ENCODE measurements around the gene TENT4A.
"Not testable (repeated sequence)": the region's sequence is repeated elsewhere in the genome, so short reads cannot be mapped to it uniquely, and the experiment has no call there.

TENT4A gene

DNA sequence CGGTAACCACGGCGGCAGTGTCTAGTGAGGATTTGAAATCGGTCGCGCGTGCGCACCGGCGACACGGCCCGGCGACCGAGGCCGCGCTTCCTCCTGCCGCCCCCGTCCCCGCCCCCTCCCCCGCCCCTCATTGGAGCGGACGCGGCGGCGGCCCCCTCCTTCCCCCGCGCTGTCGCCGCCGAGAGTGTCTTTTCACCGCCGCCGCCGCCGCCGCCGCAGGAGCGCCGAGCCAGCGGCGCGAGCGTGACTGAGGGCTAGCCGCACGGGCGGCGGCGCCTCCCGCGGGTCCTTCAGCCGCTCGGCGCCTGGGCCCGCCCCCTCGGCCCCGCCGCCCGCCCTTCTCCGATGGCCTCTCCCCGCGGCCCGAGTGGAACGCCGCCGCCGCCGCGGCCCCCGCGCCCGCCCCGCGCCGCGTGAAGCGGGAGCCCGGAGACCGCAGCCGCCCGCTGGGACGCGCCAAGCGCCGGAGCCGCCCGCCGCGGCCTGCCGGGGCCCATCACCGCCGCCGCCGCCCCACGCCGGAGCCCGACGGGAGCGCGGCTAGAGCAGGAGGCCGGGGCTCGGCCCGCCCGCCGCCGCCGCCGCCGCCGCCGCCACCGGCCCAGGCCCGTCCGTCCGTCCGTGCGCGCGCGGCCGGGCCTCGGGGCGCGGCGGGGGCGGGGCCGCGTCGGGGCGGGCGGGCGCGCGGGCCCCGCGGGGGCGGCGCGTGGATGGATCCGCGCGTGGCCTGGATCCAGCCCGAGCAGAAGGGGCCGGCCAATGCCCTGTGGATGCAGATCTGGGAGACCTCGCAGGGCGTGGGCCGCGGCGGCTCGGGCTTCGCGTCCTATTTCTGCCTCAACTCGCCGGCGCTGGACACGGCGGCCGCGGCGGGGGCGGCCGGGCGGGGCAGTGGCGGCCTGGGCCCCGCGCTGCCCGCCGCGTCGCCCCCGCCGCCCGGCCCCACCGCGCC, at the start of gene TENT4A:
Gene TENT4A (plus strand): TSS at position 159 of the 952 bp plus-strand sequence. CDS start 552 bp downstream, at position 711.
- no peak for DNase-seq (ENCODE audit: low read depth)

DNA sequence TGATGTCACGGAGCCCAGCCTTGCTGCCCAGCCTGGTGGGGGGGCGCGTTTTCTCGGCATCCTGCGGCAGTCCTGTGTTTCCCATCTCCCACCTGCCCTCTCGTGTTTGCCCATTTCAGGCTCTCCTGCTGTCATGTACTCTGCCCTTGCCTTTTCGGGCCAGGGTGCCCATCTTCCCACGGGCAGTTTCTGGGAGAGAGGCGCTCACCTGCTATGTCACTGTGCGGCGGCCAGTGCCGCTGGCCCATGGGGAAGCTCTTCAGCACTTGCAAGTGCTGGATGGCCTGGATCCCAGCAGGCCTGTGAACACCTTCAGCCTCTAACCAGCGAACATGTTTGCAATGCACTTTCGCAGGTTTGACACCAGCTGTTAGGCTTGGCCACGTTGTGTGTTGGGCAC, 46.5 kb upstream of the TENT4A start:
- DNase-seq (ENCODE audit: low read depth): no peak

DNA sequence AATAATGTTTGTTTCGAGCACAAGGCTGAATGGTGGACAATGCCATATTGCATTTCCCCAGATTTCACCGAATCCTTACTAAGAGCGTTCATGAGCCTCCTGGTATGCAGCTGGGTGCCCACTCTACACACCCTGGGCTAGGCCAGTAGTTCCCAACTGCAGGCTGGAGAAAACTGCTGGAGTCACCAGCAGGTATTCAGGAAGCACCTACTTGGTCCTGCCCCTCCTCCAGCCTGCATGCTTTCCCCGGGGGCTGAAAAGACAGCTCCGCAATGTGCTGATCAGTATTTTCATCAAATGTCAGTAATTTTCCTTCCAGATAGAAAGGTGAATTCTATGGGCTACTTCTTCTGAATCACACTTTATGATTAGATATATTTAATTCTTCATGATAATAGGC, 45.6 kb upstream of the TENT4A start:
- DNase-seq (ENCODE audit: low read depth): no peak

DNA sequence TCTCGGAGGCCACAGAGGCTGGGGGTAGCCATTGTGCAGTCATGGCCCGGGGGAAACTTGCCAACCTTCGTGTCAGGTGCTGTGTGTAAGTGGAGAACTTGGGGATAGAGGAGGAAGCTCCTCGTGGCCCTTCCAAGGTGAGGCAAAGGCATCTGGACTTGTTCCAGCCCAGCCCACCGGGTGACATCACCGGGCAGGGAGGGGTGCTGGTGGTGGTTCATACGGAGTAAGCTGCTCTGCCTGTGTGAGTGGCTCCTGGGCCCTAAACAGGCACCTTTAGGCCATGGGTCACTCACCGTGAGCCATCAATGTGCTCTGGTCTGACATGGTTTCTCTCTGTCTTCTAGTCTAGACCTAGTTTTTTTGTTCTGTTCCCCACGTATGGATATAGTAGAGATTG, 44.5 kb upstream of the TENT4A start:
- DNase-seq (ENCODE audit: low read depth): not testable (repeated sequence)

DNA sequence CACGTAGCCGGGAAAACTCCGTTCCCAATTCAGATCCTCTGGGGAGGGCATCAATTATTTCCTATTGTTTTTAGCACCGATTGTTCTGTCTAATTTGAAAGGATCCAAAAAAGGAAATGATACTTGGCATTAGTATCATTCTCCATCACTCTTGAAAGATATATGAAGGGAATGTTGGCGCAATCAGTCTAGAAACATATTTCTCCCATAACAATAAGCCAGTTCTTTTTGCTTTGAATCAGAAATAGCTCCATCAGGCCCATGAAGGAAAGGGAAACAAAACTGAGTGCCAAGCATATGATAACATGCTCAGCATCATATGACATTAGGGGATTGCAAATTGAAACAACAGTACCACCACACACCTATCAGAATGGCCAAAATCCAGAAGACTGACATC, 40.2 kb upstream of the TENT4A start:
- no peak for DNase-seq (ENCODE audit: low read depth)

DNA sequence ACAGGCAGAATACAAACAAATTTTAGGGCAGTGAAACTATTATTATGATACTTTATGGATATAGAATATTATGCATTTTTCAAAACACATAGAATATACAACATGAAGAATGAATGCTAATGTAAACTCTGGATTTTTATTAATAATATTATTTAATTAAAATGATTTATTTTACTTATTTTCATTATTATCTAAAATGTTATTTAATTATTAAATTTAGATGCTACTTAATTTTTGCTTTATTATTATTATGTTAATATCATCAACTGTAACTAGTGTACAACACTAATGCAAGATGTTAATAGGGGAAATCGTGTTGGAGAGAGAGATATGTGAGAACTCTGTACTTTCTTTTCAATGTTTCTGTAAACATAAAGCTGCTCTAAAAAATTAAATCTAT, 39.3 kb upstream of the TENT4A start:
- no peak for DNase-seq (ENCODE audit: low read depth)

DNA sequence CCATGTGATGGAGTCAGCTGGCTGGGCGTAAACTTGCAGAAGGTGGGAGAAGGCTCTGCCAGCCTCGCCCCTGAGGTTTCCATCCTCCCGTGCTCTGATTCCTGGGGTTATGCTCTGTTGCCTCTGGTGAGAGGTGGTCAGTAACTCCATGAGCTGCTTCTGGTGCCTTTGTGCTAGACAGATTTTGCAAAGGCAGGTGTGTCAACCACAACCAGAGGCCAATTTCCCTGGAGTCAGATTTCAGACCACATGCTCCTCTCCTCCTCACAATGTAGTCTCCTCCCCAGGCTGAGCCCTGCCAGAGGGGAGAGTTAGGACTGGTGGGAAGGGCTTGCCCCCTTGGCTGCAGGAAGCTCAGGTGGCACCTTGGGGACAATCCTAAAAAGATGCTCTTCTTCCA, 38.8 kb upstream of the TENT4A start:
- DNase-seq (ENCODE audit: low read depth): no peak

DNA sequence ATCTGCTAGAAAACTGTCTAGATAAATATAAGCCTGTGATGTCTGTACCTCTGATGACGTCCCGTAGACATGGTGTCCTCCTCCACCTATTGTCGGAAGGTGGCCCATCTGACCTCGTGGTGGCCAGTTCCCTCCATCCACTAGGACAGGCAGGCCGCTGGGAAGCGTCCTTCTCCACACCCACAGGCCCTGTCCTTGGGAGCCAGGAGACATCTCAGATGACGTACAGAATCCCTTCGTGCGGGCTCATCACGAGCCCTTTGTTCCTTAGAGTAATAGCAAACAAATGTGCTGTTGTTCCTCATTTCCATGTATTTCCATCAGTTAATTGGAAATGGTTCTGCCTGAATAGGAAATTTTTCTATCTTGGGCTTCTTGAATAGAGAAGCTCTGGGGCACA, 38.3 kb upstream of the TENT4A start:
- no peak for DNase-seq (ENCODE audit: low read depth)

DNA sequence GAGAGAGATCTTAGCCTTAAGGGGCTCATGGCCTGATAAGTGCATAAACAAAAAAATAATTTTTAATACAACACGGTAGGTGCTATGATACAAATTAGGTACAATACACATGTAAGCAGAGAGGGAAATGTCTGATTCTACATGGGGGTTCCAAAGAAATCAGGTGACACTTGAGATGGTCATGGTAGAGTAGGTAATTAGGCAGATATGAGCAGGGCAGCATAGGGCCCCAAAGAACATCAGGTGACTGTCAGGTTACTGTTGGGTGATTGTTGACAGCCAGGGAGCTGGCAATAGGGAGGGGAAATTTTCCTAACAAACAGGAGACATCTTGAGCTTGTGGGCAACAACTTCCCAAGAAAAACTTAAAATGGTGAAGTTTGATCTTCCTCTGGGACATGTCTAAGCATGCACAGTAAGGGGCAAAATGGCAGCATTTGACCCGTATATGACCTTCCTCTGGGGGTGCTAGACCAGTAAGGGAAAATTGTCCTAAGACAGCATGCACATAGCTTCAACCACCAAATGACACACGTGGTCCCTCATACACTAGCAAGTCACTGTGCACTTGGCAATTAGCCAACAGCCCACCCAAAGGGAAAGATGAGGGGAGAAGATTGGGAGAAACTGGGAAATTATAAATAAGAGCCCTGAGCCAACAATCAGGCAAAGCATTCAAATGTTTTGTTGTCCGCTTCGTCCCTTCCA, 37.3 kb upstream of the TENT4A start:
- DNase-seq (ENCODE audit: low read depth): no peak

DNA sequence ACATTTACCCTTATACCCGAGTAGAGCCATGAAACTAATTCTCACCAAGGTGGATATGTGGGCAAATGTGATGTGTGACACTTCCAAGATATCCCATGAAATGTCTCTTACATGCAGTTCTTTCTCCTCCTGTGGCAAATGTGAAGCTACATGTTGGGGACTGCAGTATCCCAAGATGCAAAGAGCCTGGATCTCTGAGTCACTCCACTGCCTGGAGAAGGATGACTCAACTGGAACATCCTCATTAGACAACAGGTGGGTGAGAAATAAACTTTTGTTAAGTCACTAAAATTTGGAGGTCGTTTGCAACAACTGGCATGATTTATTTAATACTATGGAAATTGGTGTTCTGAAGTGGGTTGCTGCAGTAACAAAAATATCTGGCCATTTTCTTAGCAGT, 36.5 kb upstream of the TENT4A start:
- DNase-seq (ENCODE audit: low read depth): no peak

DNA sequence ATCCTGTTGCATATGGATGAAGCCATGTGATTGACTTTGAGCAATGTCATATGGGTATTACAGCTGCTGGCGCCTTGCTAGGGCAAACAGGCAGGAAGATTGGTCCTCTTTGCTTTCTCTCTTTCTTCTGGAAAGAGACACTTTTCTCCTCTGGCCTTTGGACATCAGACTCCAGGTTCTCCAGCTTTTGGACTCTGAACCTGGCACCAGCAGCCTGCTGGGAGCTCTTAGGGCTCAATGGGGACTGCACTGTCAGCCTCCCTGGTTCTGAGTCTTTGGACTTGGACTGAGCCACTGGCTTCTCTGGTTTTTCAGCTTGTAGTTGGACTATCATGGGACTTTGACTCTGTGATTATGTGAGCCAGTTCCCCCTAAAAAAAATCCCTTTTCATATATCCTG, 34.8 kb upstream of the TENT4A start:
- no peak for DNase-seq (ENCODE audit: low read depth)

DNA sequence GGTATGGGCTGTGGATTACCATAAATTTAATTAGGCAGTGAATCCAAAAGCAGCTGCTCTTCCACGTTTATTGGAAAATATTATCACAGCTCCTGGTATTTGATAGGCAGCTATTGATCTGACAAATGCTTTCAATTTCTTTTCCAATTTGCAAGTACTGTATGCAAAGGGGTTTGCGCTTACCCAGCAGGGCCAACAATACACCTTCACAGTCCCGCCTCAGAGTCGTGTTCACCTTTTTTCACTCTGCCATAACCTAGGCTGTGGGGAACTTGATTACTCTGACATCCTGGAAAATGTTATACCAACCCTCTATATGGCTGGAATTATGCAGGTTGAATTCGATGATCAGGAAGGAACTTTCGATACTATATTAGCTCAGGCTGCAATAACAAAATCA, 32.3 kb upstream of the TENT4A start:
- no peak for DNase-seq (ENCODE audit: low read depth)

DNA sequence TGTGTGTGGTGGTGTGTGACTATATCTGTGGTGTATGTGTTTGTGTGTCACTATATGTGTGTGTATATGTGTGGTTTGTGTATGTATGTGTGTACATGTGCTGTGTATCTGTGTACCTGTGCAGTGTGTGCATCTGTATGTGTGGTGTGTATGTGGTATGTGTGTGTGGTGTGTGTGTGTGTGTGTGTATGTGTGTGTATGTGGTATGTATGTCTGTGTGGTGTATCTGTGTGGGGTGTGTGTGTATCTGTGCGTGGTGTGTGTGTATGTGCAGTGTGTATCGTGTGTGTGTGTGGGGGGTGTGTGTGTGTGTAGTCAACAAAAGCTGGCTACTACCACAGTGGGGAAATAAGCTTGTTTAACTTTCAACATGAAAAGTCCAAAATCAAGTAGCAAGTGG, 31.6 kb upstream of the TENT4A start:
- DNase-seq (ENCODE audit: low read depth): no peak

DNA sequence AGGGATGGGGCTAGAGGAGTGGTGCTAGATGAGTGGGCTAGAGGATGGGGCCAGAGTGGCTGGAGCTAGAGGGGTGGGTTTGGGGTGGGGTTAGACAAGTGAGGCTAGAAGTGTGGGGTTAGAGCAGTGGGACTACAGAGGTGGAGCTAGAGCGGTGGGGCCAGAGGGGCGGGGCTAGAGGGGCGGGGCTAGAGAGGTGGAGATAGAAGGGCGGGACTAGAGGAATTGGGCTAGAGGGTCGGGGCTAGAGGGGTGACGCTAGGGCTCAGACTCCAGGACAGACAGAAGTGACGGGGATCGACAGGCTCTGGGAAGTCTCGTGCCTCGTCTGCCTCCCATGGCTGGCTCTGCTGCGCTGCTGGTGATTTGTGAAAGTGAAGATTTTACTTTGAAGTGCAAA, 31.0 kb upstream of the TENT4A start:
- DNase-seq (ENCODE audit: low read depth): no peak

DNA sequence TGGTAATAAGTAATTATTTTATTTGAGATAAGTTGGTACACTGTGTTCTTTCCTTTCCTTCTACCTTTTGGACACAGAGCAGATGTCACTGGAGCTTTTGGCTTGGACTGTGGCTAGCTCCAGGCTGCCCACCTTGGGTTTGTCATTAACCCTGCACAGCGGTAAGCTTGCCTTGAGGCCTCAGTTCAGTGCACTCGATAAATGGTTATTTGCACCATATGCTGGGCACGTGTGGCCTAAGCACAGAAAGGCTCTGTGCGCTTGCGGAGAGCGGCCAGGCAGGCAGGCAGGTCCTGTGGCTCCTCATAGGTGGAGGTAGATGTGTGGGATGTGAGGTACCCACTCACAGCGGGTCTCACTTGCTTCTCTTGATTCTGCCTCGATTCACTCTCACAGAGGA, 30.0 kb upstream of the TENT4A start:
- no peak for DNase-seq (ENCODE audit: low read depth)

DNA sequence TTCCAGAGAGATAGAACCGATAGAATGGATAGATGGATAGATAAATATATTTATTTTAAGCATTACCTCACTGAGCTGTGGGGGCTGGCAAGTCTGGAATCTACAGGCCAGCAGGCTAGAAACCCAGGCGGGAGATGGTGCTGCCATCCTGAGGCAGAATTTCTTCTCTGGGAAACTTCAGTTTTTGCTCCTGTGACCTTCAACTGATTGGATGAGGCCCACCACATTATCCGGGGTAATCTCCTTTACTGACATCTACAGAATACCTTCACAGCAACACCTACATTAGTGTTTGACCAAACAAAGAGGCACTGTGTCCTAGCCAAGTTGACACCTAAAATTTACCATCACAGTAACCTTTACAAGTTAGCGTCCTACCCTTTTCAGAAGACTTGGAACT, 29.2 kb upstream of the TENT4A start:
- no peak for DNase-seq (ENCODE audit: low read depth)

DNA sequence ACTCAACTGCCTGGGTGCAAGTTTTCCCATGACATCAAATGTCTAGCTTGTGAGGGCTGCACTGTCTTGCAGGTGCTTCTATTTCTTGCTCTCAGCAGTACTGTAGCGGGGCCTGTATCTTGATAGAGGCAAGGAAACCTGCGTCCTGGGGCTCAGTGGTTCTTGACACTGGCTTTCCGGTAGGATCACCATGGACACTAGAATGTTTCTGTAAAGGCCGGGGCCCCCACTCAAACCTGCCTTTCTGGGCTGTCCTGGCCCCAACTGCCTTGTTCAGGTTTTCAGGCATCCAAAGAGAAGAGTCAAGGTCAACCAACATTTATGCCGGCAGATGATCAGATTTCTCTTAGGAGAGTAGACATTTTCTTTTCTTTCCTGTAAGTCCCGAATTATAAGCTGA, 26.7 kb upstream of the TENT4A start:
- DNase-seq (ENCODE audit: low read depth): no peak

DNA sequence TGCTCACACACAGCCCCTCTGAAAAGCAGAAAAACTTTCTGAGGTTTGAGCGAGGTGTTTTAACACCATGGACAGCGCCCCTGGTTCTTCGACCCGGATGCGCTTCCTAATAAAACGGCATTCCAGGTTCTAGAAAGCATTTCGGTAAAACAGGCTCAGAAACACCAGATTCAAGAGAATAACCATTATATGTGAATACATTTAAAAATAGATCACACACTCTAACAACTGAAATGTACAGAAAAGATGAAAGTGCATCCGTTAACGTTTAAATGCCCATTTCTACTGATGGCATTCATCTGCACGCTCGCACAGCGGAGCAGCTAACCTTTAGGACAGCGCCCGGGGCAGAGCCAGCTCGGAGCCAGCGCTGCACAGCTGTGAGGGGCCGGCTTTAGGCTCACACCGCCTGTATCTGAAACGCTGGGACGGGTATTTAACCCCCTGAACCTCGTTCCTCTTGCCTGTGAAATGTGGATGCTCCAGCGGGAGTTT, 26.3 kb upstream of the TENT4A start:
- no peak for DNase-seq (ENCODE audit: low read depth)

DNA sequence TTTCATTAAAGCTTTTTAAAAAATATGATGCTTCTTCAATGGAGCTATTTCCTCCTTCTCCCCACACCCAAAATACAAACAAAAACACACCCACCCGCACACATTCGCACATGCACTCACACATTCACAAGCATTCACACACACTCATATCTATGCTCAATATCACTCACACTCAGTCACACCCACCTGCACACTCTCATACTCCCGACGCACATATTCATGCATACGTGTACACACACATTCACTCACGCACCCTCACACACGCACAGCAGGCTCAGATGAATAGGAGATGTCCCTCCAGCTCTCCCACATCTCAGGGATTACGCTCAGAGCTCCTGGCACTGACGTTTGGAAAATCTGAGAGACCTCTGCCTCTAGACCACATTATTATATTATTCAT, 25.7 kb upstream of the TENT4A start:
- no peak for DNase-seq (ENCODE audit: low read depth)

DNA sequence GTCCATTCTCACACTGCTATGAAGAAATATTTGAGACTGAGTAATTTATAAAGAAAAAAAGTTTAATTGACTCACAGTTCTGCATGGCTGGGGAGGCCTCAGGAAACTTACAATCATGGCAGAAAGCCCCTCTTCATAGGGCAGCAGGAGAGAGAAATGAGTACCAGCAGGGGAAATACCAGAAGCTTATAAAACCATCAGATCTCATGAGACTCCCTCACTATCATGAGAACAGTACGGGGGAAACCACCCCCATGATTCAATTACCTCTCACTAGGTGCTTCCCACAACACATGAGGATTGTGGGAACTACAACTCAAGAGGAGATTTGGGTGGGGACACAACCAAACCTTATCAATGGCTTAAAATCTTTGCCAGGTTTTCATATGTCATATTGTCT, 20.3 kb upstream of the TENT4A start:
- DNase-seq (ENCODE audit: low read depth): no peak

DNA sequence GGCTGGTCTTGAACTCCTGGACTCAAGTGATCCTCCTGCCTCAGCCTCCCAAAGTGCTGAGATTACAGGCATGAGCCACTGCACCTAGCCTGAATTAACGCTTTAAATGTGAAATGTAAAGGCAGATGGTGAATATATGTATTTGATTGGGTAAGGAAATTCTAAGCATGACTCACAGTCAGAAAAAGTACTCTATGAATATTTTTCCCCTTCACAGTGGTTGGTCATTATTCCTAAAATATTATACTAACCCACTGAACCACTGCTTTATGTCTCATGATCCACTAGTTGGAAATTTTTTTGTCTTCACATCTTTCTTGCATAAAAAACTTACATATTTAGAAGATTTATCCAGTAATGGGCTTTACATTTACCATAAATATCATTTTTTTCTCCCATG, 14.5 kb upstream of the TENT4A start:
- no peak for DNase-seq (ENCODE audit: low read depth)

DNA sequence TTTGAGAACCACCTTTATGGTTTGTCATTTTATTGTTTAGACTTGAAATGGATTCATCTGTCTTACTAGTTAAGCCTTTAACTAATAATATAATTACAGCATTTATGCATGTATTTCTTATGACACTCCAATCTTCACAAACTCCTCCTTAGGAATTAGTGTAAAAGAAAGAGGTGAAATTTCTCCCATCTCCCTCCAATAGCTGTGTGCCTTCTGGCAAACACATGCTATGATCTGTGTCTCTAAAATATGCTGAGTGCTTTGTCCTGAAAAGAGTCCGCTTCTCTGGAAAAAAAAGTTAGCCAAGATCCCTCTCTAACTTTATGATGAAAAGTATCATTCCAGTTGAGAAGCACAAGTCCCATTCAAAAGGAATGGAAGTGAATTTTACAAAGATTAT, 13.9 kb upstream of the TENT4A start:
- DNase-seq (ENCODE audit: low read depth): no peak

DNA sequence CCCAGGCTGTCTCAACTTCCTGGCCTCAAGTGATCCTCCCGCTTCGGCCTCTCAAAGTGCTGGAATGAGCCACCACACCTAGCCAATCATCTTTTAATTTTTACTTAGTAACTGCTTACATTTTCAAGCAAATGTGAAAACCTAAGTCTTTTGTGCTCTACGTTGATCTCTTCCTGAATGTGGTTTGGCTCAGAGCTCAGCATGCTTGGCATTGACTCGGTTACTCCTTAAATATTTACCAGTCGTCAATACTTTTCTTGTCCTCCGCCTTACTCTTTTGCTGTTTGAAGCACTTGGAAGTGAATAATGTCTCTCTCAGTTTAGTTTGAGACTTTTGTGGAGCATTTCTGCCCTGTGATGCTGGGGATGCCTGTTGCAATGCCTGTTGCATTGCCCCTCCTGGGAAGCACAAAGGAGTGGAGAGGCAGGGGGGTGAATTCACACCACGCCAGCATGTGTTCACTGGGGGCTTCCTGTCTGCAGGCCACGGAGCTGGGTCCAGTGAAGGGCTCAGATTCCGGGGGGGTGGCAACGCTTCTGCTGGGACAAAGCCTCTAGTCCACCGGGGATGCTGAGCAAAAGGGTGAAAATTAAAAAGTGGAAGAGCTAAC, 13.1 kb upstream of the TENT4A start:
- DNase-seq (ENCODE audit: low read depth): no peak
